Kidney tubule cell (primary cell): ENCODE measurements around the gene AREG.

Experiments
- DNase-seq: peaks from one replicate; pipeline ENCODE4 v3.0.0-alpha.2; 2018; ENCODE audit warnings: low spot score

Gene AREG

DNA sequence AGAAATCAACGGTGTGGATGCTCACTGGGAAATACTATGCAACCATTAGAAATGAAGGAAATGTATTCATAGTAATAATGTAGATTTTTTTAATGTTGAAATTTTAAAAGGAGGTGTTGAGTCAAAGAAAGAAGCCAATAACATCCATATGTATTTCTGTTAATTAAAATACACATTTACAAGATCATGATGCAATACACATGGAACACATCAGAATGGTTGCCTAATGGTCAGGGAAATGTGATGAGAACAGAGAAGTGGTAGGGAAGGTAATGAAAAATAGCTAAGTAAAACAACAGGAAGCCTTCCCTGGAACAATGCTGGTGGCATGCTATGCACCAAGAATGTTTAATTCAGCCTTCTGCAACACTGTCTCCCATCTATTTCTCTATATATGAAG, 18.2 kb downstream of the AREG start:
- DNase-seq = no peak

DNA sequence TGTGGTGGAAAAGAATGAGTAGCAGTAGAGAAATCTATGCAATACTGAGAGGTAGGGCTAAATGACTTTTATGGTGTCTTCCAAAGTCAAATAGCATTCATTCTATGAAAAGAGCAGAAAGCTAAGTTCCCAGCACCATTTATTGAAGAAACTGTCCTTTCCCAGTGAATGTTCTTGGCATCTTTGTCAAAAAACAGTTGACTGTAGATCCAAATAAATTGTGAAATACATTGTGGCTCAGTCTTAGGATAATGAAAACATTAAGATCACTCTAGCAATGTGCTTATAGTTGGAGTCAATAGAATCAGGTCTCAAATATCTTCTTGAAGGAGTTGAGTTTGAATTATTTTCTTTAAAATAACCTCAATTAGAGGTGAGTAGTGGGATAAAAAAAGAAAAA, 19.4 kb downstream of the AREG start:
- no peak for DNase-seq

DNA sequence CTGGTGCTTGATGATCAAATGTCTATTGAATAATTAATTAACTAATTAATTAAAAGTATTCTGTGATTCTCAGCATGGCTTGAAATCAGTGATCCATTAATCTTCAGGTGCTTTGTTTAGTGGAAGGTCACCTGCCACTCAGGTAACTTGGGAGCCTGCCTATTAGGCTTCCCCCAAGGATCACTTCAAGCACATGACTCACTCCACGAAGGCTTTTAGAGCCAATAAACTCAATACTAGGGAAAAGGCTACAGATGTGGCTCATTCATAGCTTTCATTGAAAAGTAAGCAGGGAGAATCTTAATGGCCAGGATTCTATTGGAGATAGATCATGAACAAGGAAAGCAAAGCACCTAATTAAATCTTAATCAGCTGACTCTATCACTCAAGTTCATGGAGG, 21.3 kb downstream of the AREG start:
- DNase-seq = no peak

DNA sequence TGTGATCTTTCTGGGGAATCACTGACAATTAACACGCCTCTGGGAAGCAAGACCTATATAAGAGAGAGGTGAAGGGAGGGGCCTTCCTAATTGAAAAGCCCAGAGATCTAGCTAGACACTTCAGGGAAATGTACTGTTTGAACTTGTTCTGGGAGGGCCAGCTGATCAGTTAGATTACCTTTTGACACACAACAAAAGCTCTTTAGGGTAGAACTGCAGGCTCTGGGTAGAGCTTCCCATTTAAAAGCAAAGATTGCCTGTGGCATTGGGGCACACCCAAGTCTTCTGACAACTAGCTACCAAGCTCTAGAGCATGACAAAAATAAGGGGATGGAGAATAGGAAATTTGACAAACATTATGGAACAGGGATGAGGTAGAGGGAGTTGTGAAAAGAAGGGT, 26.3 kb downstream of the AREG start:
- DNase-seq = no peak

DNA sequence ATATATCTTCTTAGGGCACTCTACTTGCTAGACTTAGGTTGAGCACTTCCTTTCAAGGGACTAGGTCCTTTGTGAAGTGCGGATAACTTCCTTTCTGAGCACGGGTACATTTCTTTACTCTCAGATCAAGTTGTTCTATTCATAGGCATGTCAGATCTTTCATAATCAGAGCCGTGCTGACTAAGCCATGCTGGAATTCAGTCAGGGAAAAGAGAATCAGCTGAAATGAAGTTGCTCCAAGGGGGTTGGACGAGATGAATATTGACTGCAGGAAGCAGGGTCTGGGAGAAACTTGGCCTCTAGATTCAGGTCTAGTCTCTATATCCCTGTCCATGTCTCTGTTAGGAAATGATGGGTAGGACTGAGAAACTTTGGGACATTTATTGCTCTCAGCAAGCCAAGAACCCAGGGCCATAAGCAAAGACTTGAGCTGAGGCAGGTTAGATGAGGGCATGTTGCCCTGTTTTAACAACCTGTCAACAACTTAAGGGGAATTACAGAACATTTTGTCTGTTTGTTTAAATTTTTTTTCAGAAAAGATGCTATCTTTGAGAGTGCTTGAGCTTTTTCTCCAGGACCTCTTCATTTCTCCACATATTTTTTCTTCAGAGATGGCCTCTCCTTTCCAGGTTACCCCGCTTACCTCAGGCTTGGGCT, 28.3 kb downstream of the AREG start:
- peak; percentile 76 for DNase-seq

DNA sequence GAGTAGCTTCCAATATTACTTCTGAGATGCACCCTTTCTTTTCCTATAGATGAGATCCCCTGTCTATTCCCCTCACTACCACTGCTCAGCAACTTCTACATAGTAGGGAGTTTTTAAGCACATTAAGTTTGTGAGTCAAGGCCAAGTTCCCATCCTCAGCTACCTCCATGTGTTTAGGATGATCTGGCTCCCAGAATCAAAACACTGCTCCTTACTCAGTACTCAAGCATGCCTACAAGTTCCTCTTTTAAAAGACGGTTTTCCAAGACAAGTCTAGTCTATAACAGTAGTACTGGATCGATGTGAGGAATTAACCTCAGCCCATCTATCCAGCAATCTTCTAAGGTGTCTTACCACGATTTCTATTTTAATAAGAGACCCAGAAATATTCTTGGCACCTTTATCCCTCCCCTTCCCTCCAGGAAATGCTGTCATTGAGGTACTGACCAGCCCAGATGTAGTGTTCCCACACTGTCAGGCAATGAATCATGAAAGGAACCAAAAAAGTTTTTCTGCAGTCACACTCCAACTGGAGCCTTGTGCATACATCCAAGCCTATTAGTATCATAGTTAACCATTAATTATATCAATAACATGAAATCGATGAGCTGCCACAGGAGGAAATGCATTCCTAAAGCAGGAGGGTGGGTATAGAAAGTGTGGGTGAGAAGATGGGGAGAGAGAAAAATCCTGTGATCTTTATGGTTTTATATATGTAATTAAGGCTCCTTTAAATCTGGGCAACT, 29.6 kb downstream of the AREG start:
- DNase-seq = peak; percentile 33

DNA sequence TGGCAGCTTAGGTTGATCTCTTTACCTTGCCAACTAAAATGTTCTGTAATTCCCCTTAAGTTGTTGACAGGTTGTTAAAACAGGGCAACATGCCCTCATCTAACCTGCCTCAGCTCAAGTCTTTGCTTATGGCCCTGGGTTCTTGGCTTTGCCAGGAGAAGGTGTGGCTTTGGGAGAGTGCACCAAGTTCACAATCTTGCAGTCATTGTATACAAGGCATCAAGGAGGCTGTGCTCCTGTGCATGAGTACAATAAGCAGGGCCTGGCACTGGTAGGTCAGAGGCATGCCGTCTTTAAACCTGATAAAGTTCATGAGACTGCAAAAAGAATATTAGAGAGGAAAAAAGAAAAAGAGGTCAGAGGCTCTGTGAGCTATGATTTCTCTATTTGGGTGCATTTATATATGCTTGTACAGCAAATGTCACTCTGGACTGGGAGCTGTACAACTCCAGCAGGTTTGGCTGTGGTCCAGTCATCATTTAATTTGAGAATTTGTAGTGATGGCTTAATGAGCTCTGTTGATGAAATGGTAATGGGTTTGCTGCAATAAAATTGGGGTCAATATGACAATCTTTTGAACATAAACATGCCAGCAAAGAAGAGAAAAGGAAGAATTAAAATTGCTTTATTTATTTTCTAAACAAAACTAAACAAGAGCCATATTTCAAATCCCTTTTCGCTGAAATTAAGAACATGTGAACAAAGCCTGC, 30.3 kb downstream of the AREG start:
- DNase-seq = no peak

DNA sequence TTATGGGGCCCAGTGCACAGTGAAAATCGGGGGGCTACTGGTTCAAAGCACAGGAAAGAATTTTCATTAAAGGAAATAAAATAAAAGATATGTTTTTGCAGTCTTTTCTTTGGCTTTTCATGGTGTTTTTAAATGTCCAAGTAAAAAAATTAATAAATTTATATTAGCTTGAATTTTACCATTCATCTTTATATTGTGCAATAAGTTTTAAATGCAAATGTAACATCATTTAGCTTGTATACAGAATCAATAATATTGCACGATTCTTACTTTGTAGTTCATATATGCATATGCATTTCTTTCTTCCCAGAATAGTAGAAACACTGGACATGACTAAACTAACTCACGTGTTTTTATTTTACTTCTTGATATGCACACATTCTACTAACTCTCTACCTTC, 31.0 kb downstream of the AREG start:
- no peak for DNase-seq

DNA sequence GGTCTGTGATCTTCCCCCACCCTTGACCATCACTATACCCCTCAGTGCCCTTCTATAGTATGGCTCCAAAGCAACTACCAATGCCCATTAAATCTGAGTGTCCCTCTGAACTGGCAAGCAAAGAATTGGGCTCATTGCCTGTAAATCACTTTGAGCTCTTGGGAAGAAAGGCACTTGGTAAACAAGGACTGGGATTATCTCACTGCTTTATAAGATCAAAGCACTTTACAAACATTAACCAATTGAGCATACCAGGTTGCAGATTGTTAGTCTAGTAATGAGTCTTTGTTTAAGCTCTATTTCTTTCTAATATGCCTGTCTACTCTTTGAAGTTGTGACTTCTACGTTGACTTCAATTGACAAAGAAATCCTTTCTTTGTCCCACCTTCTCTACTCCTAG, 34.1 kb downstream of the AREG start:
- DNase-seq = no peak

DNA sequence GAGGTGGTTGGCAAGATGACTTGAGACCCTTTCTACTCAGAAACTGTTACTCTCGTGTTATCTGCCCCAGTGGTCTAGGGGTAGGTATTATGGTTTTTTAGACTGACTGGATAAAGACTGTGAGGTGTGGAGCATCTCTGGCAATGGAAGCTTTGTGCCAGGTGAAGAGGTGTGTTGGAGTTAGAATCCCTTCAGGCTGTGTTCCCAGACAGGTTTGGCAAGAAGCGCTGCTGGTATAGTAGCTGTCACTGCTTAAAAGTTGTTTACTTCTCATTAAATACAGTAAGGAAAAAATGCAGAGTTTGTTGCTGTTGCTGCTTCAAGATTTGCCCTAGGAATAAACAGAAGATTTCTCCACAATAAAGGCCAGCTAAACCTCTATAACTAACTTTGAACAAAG, 35.3 kb downstream of the AREG start:
- no peak for DNase-seq

DNA sequence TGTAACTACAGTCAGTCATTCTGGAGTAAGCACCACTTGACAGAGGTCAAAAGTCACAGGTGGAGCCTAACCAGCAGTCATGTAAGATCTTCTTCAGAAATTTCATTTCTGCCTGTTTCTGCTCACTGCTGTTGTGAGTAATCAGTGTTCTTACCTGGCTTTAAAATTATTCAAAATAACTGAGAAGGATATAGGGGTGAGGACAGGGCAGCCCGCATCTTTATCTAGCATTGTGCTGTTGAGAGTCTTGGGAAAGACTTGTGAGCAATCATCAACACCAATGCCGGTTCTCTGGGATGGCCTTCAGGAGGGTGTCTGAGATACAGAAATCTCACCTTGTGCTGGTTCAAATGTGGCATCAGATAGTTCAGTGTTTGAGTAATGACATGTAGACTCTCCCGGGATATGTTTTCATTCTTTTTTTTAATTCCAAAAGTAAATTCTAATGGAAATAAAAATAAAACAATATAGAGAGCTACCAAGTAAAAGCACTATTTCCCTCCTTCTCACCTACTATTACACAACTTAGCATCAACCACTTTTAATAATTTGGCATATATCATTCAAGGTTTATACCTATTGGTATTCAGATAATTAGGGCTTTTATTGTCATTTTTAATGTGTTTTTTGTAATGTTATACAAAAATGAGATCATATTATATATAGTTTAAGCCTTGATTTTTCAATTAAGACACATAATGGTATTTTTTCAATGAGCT, 37.1 kb downstream of the AREG start:
- no peak for DNase-seq

DNA sequence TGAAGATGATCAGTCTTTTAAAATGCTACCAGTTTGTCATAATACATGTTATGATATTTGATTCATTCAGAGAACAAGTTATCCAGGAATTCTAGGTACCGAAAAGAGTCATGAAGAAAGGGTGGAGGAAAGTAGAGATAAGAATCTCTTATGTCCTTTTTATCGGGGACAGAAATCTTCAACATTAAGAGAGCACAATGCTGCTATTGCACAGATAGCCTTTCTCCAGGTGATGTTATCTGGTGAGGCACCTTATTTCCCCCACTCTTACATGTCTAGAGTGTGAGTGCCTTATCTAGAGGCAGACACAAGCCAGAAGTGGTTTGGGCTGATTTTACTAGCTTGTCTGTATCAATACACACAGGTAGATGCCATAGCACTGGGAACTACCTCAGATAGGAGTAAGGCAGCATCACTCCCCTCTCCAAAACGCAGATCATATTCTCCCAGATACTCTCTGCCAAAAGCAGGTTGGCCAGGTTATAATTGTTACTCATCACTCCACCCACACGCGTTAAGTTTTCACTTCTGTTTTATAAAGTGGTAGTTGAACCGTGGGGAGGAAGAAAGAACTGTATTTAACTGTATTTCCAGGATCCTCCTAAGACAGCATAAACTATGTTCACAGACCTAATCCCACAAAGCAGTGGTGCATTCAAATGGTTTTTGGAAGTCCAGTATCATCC, 38.4 kb downstream of the AREG start:
- no peak for DNase-seq

DNA sequence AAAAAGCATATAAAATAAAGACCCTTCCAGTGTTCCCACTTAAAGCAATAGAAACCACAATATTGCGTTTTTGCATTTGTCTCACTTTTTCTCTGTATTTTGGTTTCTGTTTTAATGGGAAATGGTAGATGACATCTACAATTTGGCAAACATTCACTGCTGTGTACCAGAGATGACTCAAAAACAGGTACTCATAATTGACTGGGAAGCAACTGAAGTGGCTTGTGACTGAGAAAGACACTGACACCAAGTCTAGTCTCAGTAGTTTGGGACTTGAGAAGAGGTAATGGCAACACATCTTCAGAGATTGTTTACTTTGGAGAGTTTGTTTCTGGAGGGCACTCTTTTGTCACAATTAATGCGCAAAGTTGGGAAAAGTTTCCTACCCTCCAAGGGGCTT, 42.0 kb downstream of the AREG start:
- no peak for DNase-seq

DNA sequence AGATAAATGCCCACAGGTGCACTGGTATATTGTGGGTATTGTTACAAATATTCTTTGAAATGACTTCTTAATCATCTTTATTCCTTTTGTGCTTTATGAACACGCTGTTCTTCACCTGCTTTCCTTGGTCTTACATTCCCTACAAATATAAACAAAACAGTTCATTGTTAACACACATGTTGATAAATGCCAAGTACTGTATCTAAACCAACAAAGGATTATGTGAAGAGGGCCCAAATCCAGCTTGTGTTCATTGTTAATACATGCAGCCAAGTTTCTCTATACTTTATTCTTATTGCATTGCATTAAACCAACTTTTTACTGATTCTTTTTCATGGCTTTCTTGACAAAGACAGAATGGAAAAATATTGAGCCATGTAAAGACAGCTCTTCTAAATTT, 42.8 kb downstream of the AREG start:
- no peak for DNase-seq

DNA sequence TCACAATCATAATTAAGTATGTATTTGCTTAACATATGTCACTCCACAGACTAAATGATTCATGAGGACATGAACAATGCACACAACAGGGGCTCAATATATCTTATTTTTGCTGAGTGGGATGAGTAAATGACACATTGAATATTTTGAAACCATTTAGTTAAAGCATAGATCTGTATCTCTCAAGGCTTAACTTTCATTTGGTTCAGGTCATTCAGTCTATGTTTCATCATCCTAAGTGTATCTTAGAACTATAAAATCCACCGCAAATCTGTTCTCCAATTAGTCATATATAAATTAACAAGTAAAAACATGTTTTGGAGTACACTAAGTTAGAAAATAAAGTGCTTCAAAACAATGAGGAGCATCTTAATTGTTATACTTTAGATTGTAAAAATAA, 45.8 kb downstream of the AREG start:
- DNase-seq = no peak

DNA sequence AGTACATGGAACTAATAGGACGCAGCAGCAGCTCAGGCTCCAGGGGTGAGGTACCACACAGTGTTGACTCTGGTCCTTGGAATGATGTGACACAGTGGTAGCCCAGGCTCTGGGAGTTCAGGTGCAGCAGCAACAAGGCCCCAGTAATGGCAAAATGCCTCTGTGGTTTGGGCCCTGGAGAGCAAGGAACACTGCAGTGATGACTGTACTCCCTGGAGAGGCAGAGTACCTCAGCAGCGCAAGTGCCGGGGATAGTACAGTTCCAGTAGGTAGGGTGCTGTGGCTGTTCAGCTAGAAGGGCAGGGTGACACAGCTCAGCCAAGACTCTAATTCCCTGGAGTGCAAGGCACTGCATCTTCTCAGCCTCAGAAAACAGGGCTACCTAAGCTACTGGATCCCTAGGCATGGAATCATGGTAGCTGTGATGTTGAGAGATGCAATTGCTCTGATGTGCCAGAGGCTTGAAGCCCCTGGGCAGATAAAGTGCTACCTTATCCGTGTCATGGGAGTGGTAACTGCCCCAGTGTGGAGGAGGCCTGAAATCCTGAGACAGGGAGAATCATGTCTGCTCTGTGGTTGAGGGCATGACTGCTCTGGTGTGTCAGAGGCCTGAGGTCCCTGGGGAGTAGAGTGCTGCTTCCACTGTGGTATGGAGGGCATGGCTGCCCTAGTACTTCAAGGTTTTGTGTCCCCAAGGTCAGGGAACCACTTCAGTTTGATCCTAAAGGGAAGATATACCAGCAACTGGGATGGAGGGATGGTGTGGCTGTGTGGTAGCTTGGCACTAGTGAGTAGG, 55.2 kb downstream of the AREG start:
- peak; percentile 82 for DNase-seq

DNA sequence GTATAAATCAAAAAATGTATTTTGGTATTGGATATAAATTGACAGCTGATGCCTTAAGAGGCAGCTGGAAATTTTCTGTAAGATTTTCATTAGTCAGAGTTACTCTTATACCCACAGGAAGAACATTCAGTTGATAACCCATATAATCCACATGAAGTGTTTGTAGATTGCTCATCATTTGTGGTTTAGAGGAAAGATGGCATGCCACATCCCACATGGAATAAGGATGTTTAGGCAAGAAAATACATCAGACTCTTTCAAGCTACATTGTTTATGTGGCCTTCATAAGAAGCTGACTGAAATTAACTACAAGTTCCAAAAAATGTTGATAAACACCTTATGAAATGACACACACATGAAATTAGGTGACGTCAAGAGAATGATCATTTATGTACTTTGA, 56.6 kb downstream of the AREG start:
- peak; percentile 85 for DNase-seq

DNA sequence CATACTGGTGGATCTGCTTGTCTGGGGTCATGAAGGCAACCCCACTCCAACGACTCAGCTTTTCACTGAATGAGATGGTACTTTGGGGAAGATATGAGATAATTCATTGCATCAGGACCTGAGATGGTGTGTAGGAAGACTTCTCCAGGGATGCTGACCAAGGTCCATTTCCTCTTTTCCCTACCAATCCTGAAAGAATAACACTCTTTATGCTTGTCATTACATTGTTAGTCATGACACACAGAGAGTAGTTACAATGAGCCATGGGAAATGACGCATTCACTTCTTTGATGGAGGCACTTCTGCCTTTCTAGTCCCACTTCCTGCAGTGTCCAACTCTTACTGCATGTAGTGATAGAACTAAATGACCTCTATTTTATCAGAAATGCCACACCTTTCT, 58.6 kb downstream of the AREG start:
- peak; percentile 73 for DNase-seq

DNA sequence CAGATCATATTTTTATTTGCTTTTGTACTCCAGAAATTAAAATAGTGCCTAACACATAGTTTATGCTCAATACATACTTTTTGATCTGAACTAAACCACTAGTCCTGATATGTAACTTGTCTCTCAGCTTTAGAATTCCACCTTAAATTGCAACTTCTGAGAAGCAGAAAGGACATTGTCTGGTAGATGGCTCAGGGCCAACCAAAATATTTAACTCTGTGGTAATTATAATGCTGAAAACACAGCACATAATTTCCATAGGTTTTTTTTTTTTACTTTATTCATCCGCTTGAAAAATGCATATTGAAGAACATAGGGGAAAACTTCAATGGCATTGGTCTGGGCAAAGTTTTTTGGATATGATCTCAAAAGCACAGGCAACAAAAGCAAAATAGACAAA, 59.3 kb downstream of the AREG start:
- DNase-seq = no peak
